HG03108 (cell line): ENCODE measurements around the gene ACTR8.
"Not testable (repeated sequence)": the region's sequence is repeated elsewhere in the genome, so short reads cannot be mapped to it uniquely, and the experiment has no call there.

Source experiments
- ATAC-seq: cut with Tn5 transposase; IDR thresholded peaks from one replicate; pipeline ENCODE4 v1.9.1; 2021; ENCODE audit warnings: moderate library complexity; ENCODE audit not compliant: unreplicated experiment

The ACTR8 gene, protein sequence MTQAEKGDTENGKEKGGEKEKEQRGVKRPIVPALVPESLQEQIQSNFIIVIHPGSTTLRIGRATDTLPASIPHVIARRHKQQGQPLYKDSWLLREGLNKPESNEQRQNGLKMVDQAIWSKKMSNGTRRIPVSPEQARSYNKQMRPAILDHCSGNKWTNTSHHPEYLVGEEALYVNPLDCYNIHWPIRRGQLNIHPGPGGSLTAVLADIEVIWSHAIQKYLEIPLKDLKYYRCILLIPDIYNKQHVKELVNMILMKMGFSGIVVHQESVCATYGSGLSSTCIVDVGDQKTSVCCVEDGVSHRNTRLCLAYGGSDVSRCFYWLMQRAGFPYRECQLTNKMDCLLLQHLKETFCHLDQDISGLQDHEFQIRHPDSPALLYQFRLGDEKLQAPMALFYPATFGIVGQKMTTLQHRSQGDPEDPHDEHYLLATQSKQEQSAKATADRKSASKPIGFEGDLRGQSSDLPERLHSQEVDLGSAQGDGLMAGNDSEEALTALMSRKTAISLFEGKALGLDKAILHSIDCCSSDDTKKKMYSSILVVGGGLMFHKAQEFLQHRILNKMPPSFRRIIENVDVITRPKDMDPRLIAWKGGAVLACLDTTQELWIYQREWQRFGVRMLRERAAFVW

DNA sequence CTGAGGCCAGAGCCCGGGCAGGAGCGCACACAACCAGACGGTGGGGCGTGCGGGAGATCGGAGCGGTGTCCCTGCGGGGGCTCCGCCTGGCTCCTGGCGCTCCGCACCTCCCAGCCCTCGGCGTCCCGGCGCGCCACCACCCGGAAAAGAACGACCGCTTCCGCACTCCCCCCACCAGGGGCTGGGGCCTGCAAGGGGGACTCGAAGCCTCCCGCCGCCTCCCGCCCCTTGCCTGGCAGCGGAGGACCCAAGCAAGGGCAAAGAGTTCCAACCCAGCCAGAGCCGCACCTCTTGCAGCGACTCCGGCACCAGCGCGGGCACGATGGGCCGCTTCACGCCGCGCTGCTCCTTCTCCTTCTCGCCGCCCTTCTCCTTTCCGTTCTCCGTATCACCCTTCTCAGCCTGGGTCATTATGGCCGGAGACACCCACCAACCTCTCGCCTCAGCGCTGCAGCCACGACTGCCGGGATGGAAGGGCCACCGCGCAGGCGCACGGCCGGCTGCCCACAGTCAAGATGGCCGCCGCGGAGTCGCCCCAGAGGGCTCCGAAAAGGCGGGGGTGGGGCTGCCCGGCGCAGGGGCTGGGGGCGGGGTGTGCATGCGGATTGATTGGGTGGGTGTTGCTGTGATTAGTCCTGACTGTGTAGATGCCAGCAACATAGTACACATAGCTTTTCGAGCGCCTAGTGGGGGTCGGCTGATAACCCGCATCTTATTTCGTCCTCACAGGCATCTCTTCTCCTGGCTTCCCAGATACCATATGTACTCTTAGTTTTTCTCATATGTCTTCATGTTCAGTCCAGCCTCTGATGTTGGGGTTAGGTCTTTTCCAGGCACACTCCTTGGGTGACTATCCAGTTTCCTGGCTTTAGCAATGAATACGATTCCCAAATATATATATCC lies at the start of gene ACTR8:
ACTR8 (minus strand) TSS at position 462 of the 903 bp plus-strand sequence; CDS start at position 411, 51 bp downstream.
- peak; percentile 83 for ATAC-seq

DNA sequence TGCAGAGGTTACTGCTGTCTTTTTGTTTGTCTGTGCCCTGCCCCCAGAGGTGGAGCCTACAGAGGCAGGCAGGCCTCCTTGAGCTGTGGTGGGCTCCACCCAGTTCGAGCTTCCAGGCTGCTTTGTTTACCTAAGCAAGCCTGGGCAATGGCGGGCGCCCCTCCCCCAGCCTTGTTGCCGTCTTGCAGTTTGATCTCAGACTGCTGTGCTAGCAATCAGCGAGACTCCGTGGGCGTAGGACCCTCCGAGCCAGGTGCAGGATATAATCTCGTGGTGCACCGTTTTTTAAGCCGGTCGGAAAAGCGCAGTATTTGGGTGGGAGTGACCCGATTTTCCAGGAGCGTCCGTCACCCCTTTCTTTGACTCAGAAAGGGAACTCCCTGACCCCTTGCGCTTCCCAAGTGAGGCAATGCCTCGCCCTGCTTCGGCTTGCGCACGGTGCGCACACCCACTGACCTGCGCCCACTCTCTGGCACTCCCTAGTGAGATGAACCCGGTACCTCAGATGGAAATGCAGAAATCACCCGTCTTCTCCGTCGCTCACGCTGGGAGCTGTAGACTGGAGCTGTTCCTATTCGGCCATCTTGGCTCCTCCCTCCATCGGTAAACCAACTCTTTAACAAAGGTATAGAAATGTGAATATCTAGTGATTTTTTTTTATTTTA lies 45.4 kb upstream of the ACTR8 start:
- not testable (repeated sequence) for ATAC-seq

GRCh38 chr3:53921296-53921695 lies 39.3 kb upstream of the ACTR8 start:
- no peak for ATAC-seq

GRCh38 chr3:53919741-53920140 lies 37.8 kb upstream of the ACTR8 start:
- ATAC-seq: no peak

DNA sequence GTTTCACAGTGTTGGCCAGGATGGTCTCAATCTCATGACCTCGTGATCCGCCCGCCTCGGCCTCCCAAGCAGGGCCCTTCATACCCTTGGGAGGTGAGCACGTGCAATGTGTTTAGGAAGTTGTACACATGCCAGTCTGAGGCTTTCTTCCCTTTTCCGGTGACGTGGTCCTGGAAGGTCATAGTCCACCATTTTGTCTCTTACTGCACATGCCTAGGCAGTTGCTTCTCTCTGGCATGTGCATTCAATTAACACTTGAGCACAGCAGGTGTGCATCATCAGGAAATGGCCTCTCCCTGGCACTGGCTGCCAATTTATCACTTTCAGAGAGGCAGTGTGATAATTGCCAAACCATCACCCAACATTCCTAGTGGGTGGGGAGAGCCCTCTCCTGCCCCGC lies 31.4 kb upstream of the ACTR8 start:
- ATAC-seq: no peak

DNA sequence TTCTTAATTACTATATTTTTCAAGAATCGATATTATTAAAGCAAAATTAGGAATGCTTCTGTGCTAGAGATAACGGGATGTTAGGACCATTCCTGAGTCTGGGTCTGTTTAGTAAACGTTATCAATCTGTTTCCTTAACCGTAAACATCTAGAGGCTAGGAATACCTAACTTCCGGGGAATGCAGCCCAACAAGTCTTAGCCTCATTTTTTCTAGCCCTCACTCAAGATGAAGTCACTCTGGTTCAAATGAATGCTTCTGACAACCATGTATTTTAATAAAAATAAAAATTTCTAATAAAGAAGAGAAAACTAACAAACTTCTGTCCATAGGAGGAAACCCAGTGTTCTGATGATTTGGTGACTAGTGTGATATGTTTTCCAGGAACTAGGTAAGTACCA lies 20.8 kb upstream of the ACTR8 start:
- ATAC-seq: no peak

DNA sequence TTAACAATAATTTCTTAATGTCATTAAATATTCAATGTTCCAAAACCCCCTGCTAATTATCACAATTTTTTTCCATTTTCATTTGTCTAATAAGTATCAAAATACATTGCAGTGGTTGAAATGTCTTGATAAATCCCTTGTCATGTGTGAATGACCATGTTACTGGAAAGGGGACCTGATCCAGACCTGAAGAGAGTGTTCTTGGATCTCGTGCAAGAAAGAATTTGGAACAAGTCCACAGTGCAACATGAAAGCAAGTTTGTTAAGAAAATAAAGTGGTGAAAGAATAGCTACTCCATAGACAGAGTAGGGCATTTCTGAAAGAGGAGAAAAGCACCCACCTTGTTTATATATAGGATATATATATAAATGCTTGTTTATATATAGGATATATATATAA lies 20.1 kb upstream of the ACTR8 start:
- ATAC-seq: no peak

DNA sequence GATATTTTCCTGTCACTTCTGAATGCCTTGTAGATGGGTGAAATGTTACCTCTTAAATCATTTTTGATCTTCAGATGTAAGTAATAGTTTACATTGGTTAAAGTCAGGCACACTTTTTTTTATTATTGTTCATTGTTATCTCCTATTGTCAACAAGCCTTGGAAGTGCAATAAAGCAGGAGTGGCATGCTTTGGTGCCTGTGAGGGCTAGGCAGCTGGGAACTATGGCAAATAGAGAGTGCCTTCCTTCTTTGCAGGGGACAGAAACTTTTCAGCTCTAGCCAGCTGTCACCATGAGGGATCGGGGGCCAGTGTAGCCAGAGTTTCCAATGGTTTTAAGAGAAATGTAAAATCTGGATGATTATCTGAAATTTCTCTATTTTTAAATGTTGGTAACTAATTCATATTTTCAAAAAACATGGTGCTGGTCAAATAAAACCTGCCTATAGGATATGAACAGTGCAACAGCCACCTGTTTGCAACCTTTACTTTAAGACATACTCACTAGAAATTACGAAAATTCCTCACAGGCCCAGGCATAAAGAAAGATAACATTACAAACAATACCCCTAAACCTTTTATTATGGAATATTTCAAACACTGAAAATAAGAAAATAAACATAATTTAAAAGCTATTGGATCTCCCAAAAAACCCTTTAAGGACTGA lies 18.8 kb upstream of the ACTR8 start:
- no peak for ATAC-seq

DNA sequence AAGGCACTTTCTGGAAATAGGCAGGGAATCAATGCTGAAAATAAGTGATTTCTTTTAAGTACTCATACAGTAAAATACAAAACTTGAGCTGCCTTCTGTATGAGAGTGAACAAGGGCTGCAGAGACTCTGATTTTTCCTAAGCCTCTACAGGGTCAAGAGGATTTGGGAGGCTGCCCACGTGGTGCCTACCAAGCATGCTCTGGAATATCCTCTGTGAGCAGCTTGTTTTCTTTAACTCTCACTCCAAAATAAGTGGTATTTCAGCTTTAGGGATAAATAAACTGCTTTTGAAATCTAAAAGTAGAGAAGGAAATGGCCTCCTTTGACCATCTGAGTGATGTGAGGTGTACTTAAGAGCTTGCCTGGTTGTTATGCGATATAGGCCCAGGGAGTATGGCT lies 17.8 kb upstream of the ACTR8 start:
- ATAC-seq: no peak

DNA sequence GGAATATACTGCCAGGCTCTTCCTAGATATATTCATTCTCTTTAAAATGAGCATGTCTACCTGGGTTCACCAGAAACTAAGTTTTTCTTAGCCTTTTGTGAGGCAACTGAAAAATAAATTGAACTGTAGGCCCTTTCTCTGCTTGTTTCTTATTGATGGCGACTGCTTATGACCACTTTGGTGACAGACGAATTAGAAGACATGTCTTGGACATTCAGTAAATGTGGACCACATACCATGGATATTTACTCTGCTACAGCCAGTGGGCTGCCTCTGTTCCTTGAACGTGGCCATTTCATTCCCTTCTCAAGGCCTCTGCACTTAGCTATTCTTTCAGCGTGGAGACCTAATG lies 10.3 kb upstream of the ACTR8 start:
- no peak for ATAC-seq

- ATAC-seq: peak; percentile 96
These were observed 9.7 kb upstream of the ACTR8 start, which contains the start of gene SELENOK for GRCh38 chr3:53891497-53892285. Gene SELENOK, minus strand, starts transcription at chr3:53891859.

DNA sequence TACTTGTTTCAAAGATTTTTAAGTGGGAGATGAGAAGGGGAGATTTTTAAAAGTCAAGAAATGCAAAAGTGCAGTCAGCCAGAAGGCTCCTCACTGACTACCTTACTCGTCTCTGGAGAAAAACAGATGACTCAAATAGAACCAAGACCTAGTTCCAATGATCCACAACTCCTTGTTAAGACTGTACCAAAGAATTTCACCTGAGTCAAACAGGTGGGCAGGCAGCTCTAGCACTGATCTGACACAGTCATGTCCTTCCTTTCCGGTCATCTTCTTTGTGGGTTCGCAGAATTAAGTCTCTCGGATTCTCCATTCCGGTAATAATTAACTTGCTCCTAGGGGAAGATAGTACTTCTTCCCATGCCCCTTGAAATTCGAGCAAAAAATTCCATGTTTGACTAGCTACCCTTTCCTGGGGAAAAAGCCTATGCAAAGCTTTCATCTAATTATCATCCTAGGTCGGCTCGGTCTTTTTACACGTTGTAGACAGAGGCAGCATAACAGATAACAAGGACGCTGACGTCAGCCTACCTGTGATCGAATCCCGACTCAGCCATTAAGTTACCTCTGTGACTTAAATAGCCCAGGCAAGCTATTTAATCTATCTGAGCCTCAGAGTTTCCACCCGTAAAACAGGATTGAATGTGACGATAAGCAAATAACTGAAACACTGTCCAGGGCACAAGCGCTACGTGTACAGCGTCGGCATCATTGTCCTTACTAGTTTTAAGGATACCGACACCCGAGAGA lies 8.9 kb upstream of the ACTR8 start:
- no peak for ATAC-seq

- no peak for ATAC-seq
These were observed 6.3 kb upstream of the ACTR8 start for GRCh38 chr3:53888232-53888631.

GRCh38 chr3:53887446-53887845 lies 5.5 kb upstream of the ACTR8 start:
- ATAC-seq: no peak

- no peak for ATAC-seq
These were observed 3.3 kb upstream of the ACTR8 start for GRCh38 chr3:53885239-53885638.

GRCh38 chr3:53884623-53885022 lies 2.7 kb upstream of the ACTR8 start:
- no peak for ATAC-seq

DNA sequence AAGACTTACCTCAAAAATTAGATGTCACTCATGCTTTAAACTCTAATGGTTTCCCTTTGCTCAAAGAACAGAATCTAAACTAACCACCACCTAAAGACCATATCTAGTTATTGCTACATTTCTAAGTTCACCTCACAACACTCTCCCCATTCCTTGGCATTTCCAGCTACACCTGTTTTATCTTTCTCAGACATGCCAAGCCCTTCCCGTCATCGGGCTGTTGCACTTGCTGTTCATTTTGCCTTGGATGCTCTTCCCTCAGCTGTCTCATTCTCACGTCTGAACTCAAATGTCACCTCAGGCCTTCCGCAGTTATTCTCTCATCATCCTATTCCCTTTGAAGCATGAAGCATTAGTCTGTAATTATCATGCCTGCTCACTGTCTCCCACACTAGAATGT lies 1.1 kb upstream of the ACTR8 start:
- ATAC-seq: no peak

- ATAC-seq: no peak
These were observed 1.3 kb downstream of the ACTR8 start for GRCh38 chr3:53880396-53881345.
